Right forelimb (tissue), 1 donor: ENCODE results near the gene CCR7.
A peak's percentile ranks its signal among the peaks of the same experiment; 100 is the strongest.
"Not testable (repeated sequence)": the region's sequence is repeated elsewhere in the genome, so short reads cannot be mapped to it uniquely, and the experiment has no call there.

Source experiments
- DNase-seq: peaks from one replicate; pipeline ENCODE4 v3.0.0-alpha.2; 2018

CCR7 gene

DNA sequence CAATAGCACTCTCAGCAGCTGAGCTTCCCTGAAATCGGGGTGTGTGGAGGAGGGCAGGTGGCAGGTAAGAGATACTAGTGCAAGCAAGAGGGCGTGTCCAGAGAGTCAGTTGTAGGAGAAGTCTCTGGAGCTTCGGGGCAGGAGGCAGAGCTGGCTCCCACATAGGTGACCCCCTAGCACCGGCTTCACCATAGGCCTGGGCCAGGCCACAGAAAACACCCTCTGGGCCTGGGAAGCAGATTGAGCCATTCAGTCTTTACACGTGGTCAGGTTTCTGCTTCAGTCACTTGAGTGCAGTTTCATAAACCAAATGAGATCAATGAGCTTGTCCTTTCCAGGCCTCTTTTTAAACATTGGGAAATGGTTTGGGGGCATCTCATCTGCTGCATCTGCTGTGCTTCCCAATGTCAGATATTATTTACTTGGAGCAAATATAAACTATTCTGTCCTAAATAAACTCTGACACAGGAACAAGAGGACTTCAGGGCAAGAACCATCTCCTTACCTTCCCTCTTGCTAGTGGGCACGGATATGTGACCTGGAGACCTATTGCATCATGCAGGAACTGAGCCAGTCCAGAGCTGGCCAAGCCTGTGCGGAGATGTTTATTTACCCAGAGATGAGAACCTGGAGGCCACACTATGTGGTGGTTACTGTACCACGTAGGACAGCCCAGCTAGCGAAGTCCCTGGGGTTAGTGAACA is 16.1 kb downstream of the CCR7 start:
- peak; percentile 43 for DNase-seq

DNA sequence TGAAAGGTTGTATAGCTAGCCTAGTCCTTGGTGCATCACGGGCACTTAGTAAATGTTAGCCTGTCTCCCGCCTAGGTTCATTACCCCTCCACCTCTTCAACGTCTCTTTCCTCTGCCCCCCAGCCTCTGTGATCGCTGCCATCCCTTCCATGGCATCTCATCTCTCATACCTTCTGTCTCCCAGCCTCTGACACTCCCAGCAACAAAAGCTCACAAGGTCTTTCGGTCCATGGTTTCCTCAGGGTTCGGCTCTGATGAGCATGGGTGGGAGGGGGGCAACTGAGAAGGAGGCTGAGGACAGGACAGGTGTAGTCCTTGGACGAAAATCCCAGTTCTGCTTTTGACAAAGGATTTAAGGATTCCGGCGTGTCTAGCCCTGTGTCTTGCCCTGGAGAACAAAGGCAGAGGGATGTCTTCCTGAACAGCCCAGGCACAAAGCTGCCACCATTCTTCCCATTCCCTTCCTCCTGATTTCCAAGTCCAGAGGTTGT is 16.7 kb downstream of the CCR7 start:
- DNase-seq: peak; percentile 31

DNA sequence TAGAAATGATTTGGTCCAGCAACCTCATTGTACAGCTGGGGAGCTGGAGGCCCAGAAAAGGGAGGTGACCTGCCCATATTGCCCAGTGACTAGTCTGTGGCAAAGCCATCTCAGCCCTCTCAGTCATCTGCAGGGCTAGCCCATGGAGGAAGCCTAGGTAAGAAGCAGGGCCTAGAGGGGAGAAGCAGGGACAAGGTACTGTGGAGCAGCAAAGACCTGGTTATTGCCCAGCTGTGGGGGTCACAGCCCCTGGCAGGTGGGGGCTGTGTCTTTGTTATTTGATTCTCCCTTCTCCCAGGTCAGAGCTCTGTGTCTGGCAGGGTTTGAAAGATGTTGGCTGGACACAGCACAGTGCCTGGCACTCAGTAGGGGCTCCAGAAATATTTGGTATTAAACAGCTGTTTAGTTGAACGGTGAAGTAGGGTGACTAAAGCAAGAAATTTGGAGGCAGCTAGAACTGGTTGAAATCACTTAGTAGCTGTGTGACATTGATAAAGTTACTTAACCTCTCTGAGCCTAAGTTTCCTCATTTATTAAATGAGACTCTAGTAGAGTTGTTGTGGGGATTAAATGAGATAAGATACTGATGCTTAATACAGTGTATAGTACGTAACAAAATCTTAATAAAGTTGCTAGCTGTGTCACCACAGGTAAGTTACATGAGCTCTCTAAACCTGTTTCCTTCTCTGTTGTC is 17.3 kb downstream of the CCR7 start:
- DNase-seq: no peak

DNA sequence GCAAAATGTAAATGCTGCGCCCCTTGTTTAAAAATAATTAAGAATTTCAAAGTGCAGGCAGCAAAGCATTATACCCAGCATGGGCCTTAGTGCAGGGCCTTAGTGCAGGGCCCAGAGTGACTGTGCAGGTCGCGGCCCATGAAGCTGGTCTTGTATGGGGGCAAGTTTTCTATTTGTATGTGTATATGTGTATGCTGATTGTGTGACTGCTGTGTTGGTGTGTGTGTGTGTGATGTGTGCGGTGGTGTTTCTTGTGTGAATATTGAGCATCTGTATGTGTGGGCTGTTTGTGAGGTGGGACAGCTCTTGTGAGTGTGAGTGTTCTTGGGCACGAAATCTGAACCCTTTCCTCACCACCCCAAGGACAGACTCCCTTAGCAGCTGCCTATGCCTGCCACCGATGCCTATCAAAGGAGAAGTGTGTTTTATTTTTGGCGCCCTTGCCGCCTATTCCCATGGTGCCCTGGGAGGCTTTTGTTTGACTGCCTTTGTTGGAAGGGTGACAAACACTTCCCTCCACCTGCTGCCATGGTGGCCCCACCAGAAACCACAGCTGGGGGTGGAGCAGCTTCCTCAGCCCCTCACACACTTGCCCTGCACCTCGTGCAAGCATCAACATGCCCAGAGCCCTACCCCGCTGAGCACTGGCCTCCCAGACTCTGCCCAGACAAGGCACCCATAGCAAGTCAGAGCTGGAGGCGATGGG is 18.0 kb downstream of the CCR7 start:
- DNase-seq: peak; percentile 67

DNA sequence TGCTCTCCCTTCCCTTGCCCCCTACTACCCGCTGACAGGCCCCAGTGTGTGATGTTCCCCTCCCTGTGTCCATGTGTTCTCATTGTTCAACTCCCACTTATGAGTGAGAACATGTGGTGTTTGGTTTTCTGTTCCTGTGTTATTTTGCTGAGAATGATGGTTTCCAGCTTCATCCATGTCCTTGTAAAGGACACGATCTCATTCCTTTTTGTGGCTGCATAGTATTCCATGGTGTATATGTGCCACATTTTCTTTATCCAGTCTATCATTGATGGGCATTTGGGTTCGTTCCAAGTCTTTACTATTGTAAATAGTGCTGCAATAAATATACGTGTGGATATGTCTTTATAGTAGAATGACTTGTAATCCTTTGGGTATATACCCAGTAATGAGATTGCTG is 18.8 kb downstream of the CCR7 start:
- not testable (repeated sequence) for DNase-seq

DNA sequence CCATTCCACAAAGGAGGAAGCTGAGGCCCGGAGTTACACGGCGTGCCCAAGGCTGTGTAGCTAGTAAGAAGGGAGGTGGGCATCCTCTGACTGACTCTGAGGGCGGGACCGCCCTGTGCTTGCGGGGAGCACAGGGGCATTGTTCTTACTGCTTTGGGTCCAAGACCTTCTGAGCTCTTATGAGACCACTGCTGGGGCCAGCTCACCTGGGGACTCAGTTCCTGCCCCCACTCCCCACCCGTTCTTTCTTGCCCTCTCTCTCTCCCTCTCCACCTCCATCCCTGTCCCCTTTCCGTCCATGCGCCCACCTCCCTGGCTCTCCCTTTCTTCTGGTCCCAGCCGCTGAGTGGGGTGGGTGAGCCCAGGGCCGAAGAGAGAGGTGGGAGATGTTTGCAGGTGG is 19.6 kb downstream of the CCR7 start:
- no peak for DNase-seq

DNA sequence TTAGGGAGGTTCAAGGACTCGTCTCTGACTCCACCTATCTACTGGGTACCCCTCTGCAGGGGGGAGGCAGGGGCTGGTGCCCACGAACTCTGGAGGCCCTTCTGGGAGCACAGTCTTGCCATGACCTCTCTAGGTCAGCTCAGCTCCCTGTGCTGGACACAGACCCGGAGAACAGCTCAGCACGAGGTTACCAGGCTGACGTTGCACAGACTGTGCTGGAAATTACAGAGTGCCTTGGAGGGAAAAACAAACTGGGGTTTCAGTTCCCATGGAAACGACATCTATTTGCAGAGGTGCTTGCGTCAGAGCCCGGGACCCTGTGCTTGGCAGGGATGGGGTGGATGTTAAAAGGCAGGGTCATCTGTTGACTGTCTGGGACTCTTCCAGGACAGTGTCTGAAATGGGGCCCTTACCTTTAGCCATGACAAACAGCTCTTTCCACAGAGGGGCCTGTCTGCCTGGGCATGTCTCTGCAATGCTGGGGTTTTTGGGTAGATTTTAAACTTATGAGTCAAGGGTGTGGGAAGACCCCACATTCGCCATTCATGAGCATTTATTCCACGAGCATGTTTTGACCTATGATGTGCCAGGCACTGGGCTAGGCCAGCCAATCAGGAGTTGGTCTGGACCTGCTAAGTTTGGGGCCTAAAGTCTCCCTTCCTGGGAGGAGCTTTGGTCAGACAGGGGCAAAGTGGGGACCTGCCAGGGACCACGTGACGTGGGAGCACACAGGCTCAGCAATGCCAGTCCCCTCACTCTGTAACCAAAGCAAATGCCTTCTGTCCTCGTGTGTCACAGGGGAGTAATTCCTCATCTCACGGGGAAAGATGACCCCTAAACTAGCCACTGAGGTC is 22.5 kb downstream of the CCR7 start:
- peak; percentile 85 for DNase-seq

DNA sequence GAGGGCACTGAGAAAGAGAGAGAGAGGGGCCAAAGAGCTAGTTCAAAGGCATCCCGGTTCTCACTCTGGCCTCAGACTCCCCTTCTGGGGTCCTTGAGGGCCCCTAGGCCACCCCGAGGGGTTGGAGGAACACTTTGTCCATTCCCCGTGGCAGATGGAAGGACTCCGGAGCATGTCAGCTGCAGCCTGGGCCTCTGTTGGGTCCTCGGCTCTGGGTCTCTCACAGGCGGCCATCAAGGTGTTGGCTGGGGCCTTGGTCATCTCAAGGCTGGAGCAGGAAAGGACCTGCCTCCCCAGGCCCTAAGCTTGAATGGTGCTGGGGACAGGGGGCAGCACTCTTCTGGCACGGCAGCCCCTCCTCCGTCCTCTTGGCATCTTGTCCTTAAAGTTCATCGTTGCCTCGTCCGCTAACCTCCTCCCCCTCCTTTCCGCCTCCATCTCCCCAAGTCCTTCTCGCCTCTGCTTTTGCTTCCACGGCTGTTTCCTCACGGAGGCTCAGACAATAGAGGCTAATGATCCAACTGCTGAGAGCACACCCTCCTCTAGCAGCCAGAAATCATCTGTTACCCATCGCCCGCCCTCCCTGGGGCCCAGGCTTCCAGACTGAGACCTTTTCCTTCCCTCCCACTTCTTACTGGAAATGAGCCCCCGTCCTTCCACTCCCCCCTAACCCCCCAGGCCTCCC is 23.3 kb downstream of the CCR7 start:
- no peak for DNase-seq

DNA sequence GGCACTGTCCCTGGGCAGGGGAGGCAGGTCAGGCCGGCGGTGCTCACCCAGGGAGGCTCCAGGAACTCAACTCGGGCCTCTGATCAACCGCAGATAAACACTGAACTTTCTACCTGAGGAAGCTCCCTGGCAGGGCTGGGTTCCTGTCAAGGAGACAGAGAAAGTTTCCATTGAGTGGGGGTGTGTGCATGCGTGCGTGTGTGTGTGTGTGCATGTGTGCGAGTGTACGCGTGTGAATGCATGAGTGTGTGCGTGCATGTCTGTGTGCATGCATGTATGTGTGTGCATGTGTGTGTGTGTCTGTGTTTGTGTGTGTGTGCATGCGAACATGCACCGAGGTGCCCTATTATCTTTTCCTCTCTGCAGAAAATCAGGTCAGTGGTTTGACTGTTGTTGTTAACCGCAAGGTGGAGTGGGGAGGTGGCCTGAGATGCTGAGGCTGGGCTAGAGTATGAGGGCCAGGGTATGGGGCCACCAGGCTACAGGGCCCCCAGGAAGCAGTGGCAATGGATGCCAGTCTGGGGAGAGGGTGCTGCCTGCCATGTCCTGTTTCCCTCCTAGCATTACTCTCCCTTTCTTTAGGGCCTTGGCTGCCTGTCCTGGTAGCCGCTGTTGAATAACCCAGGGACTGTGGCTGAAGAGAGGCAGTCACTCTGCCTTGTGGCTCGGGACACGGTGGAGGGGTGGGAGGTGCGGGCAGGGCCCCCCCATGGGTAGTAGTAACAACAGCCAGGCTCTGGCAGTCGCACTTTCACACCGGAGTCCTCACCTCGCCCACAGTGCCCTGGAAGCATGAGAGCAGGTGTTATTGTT is 24.0 kb downstream of the CCR7 start:
- DNase-seq: no peak

DNA sequence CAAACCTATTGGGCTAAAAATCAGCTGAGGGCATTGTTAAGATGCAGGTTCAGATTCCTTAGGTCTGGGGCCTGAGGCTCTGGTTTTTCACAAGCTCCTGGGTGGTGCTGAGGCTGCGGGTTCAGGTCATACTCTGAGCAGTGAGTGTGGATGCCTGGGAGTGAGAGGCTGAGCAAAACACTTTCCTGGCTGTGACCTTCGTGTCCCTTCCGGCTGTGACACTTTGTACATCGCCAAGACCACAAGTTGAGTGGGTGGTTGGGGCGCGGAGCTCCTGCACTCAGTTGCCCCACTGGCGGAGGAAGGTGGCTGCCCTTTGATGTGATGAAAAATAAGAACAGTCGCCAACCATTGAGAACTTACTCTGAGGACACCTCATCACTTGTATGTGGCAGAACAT is 24.8 kb downstream of the CCR7 start:
- no peak for DNase-seq

DNA sequence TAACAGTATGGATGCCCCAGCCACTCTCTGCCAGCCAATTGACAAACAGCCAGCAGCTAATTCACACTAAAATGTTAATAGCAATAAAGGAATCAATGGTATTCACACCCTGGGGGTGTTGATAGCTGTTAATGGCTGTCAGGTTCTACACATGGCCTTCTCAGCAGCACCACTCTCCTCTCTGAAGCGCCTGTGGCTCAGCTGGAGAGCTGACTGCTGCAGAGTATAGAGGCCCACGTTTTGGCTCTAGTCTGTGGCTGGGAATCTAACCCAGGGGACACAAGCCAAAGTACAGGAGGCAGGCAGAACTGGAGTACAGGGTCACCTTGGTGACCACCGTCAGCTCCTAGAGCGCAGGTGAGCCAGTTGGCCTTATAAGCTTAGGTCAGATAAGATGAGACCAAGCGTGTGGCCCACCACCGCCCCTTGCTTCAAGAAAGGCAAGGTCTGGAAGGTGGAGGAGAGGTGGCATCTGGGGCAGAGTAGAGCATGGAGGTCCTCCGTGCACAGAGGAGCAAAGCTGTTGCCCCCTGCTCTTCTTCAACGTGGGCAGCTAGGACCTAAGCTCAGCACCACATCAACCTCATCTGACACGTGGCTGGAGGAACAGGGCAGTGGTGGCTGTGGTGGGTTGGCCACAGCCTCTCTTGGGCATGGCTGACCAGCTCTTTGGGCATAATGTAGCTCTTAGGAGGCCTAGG is 25.4 kb downstream of the CCR7 start:
- DNase-seq: no peak

DNA sequence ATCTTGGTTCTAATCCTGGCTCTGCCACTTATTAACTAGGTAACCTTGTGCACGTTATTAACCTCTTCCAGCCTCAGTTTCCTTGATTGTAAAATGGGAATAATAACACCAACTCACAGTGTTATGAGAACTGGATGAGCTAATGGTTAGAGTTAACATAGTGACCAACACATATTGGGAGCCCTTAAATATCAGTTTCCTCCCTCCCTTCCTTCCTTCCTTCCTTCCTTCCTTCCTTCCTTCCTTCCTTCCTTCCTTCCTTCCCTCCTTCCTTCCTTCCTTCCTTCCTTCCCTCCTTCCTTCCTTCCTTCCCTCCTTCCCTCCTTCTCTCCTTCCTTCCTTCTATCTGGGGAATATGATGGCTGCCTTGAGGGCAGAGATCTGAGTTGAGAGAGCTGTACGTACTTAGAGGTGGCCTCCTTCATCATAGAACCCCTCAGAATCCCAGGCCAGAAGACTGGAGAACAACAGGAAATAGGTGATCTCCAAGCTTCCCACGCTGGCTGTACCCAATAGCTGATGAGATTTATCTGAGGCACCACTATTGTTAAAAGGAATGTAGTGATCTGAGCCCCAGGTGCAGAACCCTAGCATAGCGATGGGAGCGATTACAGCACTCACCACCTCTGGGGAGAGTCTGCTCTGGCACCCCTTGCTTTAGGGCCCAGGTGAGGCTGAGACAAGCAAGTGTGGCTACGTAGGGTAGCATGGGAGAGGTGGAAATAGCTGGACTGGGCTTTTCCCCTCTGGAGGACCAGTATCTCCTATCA is 26.2 kb downstream of the CCR7 start:
- DNase-seq: no peak

DNA sequence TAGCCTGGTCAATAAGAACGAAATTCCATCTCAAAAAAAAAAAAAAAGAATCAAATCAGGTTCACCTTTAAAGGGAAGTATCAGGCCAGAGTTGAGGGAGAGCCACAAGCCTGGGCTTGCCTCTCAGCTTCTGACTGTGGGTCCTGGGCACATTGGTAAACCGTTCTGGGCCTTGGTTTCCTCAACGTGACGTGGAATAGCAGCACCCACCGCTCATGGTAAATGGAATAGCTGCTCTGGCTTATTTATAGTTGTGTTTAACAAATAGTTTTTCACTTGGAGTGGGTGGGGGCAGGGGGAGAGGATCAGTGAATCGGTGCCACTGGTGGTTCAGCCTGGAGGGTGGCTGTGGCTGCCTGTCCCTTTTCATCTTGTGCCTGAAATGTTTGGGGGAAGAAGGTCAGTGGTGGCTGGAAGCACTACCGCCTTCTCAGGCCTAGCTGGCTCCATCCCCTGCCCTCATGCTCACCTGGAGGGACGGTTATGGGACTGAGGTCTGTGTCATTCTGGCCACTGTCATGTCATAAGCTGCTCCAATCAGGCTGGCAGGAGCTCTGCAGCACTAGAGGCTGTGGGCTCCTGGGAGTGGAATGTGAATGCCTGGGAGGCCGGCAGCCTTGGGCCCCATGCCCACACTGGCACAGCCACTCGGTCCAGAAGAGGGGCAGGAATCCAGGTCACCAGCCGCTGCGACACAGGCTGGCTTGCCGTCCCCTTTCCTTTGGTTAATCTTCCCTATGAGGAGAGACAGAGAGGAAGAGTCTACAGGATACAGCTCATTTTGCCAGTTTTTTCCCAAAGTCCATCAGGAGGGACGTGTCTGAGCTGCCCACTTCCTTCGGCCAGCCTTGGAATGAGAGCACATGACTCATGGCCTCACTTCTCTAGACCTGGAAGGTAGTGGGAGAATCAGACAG is 27.0 kb downstream of the CCR7 start:
- no peak for DNase-seq

DNA sequence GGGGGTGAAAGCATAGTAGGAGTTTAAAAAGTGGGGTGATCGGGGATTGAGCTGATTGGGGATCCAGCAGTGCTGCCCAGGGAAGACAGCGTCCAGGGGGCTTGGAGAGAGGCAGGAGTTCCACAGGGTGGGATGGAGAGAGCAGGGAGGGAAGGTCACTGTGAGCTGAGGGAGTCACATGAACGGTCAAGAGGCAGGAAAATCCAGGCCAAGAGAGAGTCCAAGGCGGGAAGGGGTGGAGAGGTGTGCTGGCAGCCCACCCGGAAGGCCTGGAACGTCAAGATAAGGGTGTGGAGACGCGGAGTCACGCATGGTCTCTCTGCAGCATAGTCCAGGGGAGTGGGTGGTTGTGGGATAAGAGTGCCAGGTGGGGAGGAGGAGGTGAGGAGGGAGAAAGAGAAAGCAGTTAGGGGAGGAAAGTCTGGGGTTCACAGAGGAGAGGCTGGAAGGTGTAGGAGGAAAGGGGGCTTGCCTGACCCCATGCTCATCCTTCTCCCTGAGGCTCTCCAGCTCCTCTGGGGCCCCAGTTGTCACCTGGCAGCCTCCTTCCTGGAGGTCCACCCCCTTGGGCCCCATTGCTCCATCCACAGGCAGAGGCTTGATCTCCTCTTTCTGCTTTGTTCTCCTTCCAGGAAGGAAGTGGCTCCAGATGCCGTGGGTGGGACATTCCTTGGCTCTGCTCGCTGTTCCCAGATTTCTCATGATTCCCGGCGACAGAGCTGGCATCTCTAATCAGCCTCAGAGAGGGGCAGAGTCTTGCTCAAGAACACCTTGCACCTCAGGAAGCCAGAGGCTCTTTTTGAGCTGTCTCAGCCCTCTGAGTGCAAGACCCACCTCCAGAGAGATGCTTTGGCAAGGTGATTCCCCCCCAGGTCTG is 28.7 kb downstream of the CCR7 start:
- peak; percentile 57 for DNase-seq

DNA sequence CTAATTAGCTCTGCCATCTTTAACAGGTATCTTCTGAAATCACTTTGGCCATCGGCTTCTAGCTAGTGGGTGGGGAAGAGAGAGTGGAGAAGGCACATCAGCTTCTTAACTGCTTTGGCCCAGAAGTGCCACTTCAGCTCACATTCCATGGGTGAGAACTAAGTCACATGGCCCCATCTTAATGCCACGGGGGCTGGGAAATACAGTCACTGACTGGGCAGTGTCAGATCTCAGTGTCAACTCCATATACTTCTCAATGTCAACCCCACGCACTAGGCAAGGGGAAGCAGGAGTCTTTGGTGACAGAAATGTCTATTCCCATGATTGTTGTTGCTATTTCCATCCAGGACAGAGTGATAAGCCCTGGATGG is 29.4 kb downstream of the CCR7 start:
- no peak for DNase-seq

DNA sequence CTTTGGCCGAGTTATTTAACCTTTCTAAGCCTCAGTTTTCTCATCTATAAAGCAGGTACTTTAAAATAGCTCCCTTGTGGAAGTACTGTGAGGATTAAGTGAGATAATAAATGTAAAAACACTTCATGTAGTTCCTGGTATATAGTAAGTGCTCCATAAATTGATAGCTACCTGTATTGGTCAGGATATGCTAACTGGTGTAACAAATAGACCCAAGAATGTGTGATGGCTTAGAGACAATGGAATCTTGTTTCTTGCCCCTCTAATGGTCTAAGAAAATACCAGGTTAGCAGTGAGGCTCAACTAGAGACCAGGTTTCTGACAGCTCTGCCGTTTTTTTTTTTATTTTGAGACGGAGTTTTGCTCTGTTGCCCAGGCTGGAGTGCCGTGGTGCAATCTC is 29.8 kb downstream of the CCR7 start:
- DNase-seq: no peak

DNA sequence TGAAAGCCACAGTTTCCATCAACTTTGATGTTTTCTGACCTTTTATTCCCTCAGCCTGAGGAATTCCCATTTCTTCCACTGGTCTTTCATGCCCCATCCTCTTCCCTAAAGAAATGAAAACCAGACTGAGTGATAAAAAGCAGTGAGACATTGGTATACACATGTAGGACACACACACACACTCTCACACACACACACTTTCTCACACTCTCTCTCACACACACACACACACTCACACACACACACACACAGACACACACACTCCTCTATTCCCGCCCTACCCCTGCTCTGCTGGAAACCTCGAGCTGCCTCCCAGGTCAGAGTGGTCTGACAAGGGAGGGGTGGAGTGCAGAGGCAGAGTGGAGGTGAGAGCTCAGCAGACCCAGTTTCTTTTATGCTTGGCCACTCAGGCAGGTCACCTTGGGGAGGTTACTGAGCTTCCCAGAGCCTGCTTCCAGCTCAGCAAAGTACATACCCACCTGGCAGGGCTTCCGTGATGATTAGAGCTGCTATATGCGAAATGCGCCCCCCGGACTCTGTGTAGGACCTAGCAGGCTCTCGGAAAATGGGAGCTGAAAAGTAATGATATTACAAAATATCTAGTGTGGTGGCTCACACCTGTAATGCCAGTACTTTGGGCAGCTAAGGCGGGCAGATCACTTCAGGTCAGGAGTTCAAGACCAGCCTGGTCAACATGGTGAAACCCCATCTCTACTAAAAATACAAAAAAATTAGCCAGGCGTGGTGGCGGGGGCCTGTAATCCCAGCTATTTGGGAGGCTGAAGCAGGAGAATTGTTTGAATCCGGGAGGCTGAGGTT is 30.7 kb downstream of the CCR7 start:
- no peak for DNase-seq
